Kidney (tissue), 14 donors: Measurements from ENCODE around the gene ADGRE2. TPM values are rescaled to one million over a fixed set of nuclear protein-coding genes. Genes with fewer than 3 reads are reported as not detected.

Source experiments
- DNase-seq, 5 donors: peaks; one replicate each; pipeline ENCODE4 v3.0.0-alpha.2; 2013 to 2020
- FAIRE-seq: peaks from 2 replicates; lab custom pipeline; 2012; peaks lifted over from hg19 to GRCh38; lab: Jason Lieb, UNC
- H3K27ac ChIP-seq, 2 donors: one replicate each; pipeline ENCODE4 v1.7.0; 2013; ENCODE audit warnings: low read depth in 2 of 2, low read length in 2 of 2, inconsistent platforms in 1 of 2
- H3K27me3 ChIP-seq: one replicate; pipeline ENCODE4 v1.7.1; 2013; ENCODE audit warnings: low read length, inconsistent platforms; ENCODE audit not compliant: control insufficient read depth, insufficient read depth
- H3K36me3 ChIP-seq, 3 donors: one replicate each; pipeline versions ENCODE4 v1.7.0 to v1.7.1; 2013; ENCODE audit warnings: low read length in 3 of 3, control low read depth in 1 of 3, inconsistent platforms in 1 of 3; ENCODE audit not compliant: insufficient read depth in 3 of 3, control insufficient read depth in 2 of 3
- H3K4me1 ChIP-seq, 3 donors: one replicate each; pipeline versions ENCODE4 v1.7.0 to v1.7.1; 2013; ENCODE audit warnings: low read length in 3 of 3, inconsistent platforms in 1 of 3, low read depth in 1 of 3; ENCODE audit not compliant: control insufficient read depth in 2 of 3, insufficient read depth in 2 of 3
- H3K4me3 ChIP-seq, 3 donors: one replicate each; pipeline versions ENCODE4 v1.7.0 to v1.8.1; 2013; ENCODE audit warnings: low read length in 3 of 3, control low read depth in 1 of 3, inconsistent platforms in 1 of 3
- H3K9ac ChIP-seq, 3 donors: one replicate each; pipeline versions ENCODE4 v1.7.0 to v1.7.1; 2013; ENCODE audit warnings: low read length in 3 of 3, control low read depth in 1 of 3, inconsistent platforms in 1 of 3
- H3K9me3 ChIP-seq, 3 donors: one replicate each; pipeline versions ENCODE4 v1.7.0 to v1.7.1; 2013; ENCODE audit warnings: low read length in 3 of 3, control low read depth in 1 of 3, inconsistent platforms in 1 of 3; ENCODE audit not compliant: control insufficient read depth in 2 of 3, insufficient read depth in 1 of 3
- intact Hi-C: fragments of 100-400 bp; cut with DNase I; formaldehyde crosslinking; loops from one replicate; pipeline ENCODE4 v1.11.1; 2022
- polyA plus RNA-seq: library from polyadenylated mRNA; stranded (reverse); fragments of 350-450 nt; fragmentation: Illumina TruSeq; extraction: RNeasy Lipid Tissue Mini Kit (QIAGEN cat#74804); gene quantifications from one replicate; pipeline ENCODE4 v1.2.3, GENCODE V29; 2014; ENCODE audit warnings: low read depth, low replicate concordance; ENCODE audit not compliant: insufficient read depth
- total RNA-seq: library from RNA; stranded (reverse); fragmentation: NEBNext Ultra II Directional; extraction: Animal tissue kit (Norgen Biotek cat#: 25700); gene quantifications from one replicate; pipeline ENCODE4 v1.2.1, GENCODE V29; 2021
- TF ChIP-seq, protein P1 (sequence below): IDR thresholded peaks from 3 replicates; pipeline ENCODE4 v1.5.1; 2012; ENCODE audit warnings: mild to moderate bottlenecking, moderate library complexity, borderline replicate concordance; ENCODE audit not compliant: insufficient read depth; ENCODE audit errors: extremely low read depth
- donor health status: control.
- donor health status: control.
- donor health status: control.
- donor health status: control.
- donor health status: control.
- donor health status: DM: yes; HTN: yes; CAD: no.
- donor health status: Normal renal cell carcinoma (clear cell type).

The ADGRE2 gene
- total and polyA plus RNA-seq, 2 donors from 2014 or later: 0.15 to 10.4 TPM

DNA sequence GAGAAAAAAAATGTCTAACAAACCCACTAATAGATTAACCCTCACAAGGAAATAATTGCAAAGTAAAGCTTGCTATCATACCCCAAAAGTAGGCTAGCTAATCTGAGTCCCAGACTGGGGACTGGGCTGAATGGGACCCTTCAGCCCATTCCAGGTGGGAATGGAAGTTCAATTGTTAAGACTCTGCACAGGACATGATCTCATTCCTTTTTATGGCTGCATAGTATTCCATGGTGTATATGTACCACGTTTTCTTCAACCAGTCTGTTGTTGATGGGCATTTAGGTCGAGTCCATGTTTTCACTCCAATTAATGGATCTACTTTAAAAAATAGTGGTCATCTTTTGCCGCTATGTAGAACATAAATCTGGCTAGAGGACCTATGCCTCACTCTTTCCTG is 38.7 kb upstream of the ADGRE2 start:
- TF ChIP-seq, protein P1, sequence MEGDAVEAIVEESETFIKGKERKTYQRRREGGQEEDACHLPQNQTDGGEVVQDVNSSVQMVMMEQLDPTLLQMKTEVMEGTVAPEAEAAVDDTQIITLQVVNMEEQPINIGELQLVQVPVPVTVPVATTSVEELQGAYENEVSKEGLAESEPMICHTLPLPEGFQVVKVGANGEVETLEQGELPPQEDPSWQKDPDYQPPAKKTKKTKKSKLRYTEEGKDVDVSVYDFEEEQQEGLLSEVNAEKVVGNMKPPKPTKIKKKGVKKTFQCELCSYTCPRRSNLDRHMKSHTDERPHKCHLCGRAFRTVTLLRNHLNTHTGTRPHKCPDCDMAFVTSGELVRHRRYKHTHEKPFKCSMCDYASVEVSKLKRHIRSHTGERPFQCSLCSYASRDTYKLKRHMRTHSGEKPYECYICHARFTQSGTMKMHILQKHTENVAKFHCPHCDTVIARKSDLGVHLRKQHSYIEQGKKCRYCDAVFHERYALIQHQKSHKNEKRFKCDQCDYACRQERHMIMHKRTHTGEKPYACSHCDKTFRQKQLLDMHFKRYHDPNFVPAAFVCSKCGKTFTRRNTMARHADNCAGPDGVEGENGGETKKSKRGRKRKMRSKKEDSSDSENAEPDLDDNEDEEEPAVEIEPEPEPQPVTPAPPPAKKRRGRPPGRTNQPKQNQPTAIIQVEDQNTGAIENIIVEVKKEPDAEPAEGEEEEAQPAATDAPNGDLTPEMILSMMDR: no peak
- Histone ChIP-seq H3K4me3 (no peak overlapping the region), H3K9ac (no peak overlapping the region), H3K9me3 (no peaks in the 10 kb centered on the region), H3K27ac (no peak overlapping the region), H3K36me3 (no peaks in the 10 kb centered on the region), H3K27me3 (no peaks in the 10 kb centered on the region), H3K4me1 (no peaks in the 10 kb centered on the region)
- DNase-seq (no peak), FAIRE-seq (no peak)
- intact Hi-C loops: no loop called here

DNA sequence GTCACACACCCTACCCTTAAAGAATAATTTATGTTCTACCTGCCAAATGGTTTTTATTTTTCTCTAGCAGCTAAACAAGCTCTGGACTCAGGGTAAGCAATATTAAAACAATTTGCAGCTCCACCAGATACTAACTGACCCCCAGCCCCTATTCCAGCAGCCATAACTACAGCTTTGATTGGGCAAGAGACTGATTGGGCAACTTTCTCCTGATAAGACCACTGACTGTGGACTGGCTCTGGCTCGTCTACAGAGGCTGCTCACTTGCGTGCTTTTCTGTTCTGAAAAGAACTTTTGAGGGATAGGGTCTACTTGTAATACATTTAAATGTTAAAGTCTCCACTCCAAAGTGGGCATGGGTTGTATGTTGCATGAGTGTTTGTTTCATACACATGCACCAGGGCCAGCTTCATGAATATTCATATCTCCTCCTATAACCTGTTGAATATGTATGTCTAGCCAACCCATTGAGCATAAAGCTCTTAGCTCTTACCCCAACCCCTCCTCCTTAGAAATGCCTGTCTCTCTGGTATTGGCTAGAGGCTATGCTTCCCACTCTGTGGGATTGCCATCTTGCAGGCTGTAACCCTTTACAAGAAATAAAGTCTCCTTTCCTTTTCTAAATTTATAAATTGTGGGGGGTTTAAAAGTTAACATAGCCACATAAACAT is 36.8 kb upstream of the ADGRE2 start:
- Histone ChIP-seq H3K36me3 (no peaks in the 10 kb centered on the region), H3K9me3 (no peaks in the 10 kb centered on the region), H3K27me3 (no peaks in the 10 kb centered on the region), H3K4me1 (no peaks in the 10 kb centered on the region), H3K9ac (no peak overlapping the region), H3K27ac (no peak overlapping the region), H3K4me3 (no peak overlapping the region)
- intact Hi-C loops: no loop called here
- FAIRE-seq (no peak), DNase-seq (no peak)
- TF ChIP-seq, protein P1: no peak

DNA sequence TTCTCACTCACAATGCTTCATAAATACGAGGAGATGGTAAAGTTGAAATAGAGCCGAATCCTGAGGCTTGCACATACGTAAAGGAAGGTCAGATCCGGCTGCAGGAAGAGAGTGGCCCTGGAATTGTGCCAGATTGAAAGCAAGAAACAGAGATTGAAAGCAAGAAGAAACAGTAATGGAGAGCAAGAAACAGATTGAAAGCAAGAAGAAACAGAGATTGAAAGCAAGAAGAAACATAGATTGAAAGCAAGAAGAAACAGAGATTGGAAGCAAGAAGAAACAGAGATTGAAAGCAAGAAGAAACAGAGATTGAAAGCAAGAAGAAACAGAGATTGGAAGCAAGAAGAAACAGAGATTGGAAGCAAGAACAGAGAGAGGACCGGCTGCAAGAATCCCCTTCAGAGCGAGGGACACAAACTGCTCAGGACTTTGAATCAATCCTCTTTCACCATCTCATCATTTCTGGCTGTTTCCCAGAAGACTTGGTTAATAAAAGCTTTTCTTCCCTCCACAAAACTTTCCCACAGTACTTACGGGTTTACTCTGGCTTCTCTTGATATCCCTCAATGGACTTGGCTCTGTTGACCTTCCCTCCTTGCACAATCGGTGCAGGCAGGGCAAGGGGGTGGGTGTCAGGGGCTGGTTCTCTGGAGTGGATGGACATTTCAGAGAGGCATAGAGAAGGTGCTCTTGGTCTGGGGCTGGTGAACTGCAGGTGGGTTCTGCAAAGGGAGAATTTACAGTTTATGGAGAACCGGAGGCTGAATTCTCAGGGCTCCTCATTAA is 31.1 kb upstream of the ADGRE2 start:
- no peak for FAIRE-seq

More for the DNA sequence above, 31.1 kb upstream of the ADGRE2 start:
- Histone ChIP-seq H3K4me1 (no peaks in the 10 kb centered on the region), H3K27ac (no peak overlapping the region), H3K36me3 (no peaks in the 10 kb centered on the region), H3K4me3 (no peak overlapping the region), H3K27me3 (no peaks in the 10 kb centered on the region), H3K9ac (no peak overlapping the region), H3K9me3 (no peaks in the 10 kb centered on the region)
- DNase-seq: no peak
- intact Hi-C loops: no loop called here
- TF ChIP-seq, protein P1: no peak
